NCI-H2171 (cell line): ENCODE measurements around the gene COL1A2.

ENCODE experiments used
- DNase-seq: peaks from one replicate; lab custom pipeline; 2025; lab: John Stamatoyannopoulos, UW

The COL1A2 gene

GRCh38 chr7:94394437-94395140 is at the start of gene COL1A2:
Gene COL1A2 (plus strand): TSS chr7:94394895. CDS start chr7:94395032, 137 bp downstream.
- no peak for DNase-seq

- no peak for DNase-seq
Measured at GRCh38 chr7:94345907-94346306, 48.8 kb upstream of the COL1A2 start.

- DNase-seq, result no peak
Measured at GRCh38 chr7:94348142-94348541, 46.6 kb upstream of the COL1A2 start.

- no peak for DNase-seq
Measured at GRCh38 chr7:94350734-94351133, 44.0 kb upstream of the COL1A2 start.

- DNase-seq, result no peak
Measured at GRCh38 chr7:94351703-94352102, 43.0 kb upstream of the COL1A2 start.

- no peak for DNase-seq
Measured at GRCh38 chr7:94352887-94353286, 41.8 kb upstream of the COL1A2 start.

GRCh38 chr7:94354953-94355352 is 39.7 kb upstream of the COL1A2 start:
- no peak for DNase-seq

- peak; percentile 43 for DNase-seq
Measured at GRCh38 chr7:94355454-94355853, 39.2 kb upstream of the COL1A2 start.

- no peak for DNase-seq
Measured at GRCh38 chr7:94357076-94357475, 37.6 kb upstream of the COL1A2 start.

- DNase-seq, result no peak
Measured at GRCh38 chr7:94360926-94361325, 33.8 kb upstream of the COL1A2 start.

GRCh38 chr7:94362276-94362675 is 32.4 kb upstream of the COL1A2 start:
- DNase-seq, result no peak

- no peak for DNase-seq
Measured at GRCh38 chr7:94364816-94365215, 29.9 kb upstream of the COL1A2 start.

- no peak for DNase-seq
Measured at GRCh38 chr7:94366163-94366562, 28.5 kb upstream of the COL1A2 start.

GRCh38 chr7:94366832-94367231 is 27.9 kb upstream of the COL1A2 start:
- no peak for DNase-seq

- DNase-seq, result no peak
Measured at GRCh38 chr7:94367949-94368348, 26.7 kb upstream of the COL1A2 start.

- peak; percentile 61 for DNase-seq
Measured at GRCh38 chr7:94368371-94368791, 26.3 kb upstream of the COL1A2 start.

- no peak for DNase-seq
Measured at GRCh38 chr7:94374231-94374630, 20.5 kb upstream of the COL1A2 start.

- DNase-seq, result no peak
Measured at GRCh38 chr7:94374721-94375566, 19.8 kb upstream of the COL1A2 start.

GRCh38 chr7:94375691-94376090 is 19.0 kb upstream of the COL1A2 start:
- no peak for DNase-seq

- DNase-seq, result no peak
Measured at GRCh38 chr7:94376281-94376680, 18.4 kb upstream of the COL1A2 start.

GRCh38 chr7:94378356-94378755 is 16.3 kb upstream of the COL1A2 start:
- DNase-seq, result no peak

GRCh38 chr7:94380264-94380663 is 14.4 kb upstream of the COL1A2 start:
- no peak for DNase-seq

GRCh38 chr7:94382132-94382531 is 12.6 kb upstream of the COL1A2 start:
- no peak for DNase-seq
